SK-N-MC (cell line): ENCODE measurements around the gene IRF4.
"Not testable (repeated sequence)": the region's sequence is repeated elsewhere in the genome, so short reads cannot be mapped to it uniquely, and the experiment has no call there.

Experiments
- DNase-seq: peaks from one replicate; pipeline ENCODE4 v3.0.0-alpha.2; 2011; ENCODE audit warnings: low read depth, low spot score
- H3K27ac ChIP-seq: fragments of 200-600 bp; sonication (generic); 2 replicates; pipeline ENCODE4 v1.5.1; 2016; ENCODE audit warnings: mixed run types
- H3K36me3 ChIP-seq: fragments of 200-600 bp; sonication (generic); 2 replicates; pipeline ENCODE4 v1.6.1; 2017; ENCODE audit warnings: antibody characterized with exemption, low read length, mixed read lengths; ENCODE audit not compliant: insufficient read depth
- H3K4me3 ChIP-seq: fragments of 200-600 bp; sonication (generic); 2 replicates; pipeline ENCODE4 v1.5.1; 2016
- H3K9ac ChIP-seq: fragments of 200-600 bp; sonication (generic); 2 replicates; pipeline ENCODE4 v1.8.0; 2017; ENCODE audit warnings: mixed run types, mixed read lengths; ENCODE audit not compliant: insufficient read length
- H3K9me3 ChIP-seq: fragments of 200-600 bp; sonication (generic); 2 replicates; pipeline ENCODE4 v1.6.1; 2017; ENCODE audit warnings: low read depth, mild to moderate bottlenecking, antibody characterized with exemption, low read length, moderate library complexity, mixed read lengths
- EZH2 ChIP-seq: fragments of 200-600 bp; sonication (generic); IDR thresholded peaks from one replicate; pipeline ENCODE4 v1.6.1; 2017; ENCODE audit warnings: antibody characterized with exemption
- FOXP2 ChIP-seq: optimal IDR thresholded peaks from 2 replicates; pipeline ENCODE3; 2011; ENCODE audit warnings: mild to moderate bottlenecking, moderate library complexity; ENCODE audit not compliant: insufficient read depth; ENCODE audit errors: extremely low read length, control extremely low read depth
- POLR2AphosphoS5 ChIP-seq: IDR thresholded peaks from 2 replicates; pipeline ENCODE4 v1.6.1; 2012; ENCODE audit warnings: mild to moderate bottlenecking, low read depth, low read length, borderline replicate concordance

IRF4 gene

GRCh38 chr6:370555-370954, 21.0 kb upstream of the IRF4 start:
- H3K36me3 ChIP-seq, result no peaks in the 10 kb centered on the region
- H3K9ac ChIP-seq, result no peak overlapping the region
- TF ChIP-seq FOXP2 (no peak), POLR2AphosphoS5 (no peak), EZH2 (no peak)
- H3K4me3 ChIP-seq, result no peak overlapping the region
- DNase-seq, result no peak
- no peak overlapping the region for H3K27ac ChIP-seq
- no peaks in the 10 kb centered on the region for H3K9me3 ChIP-seq

- H3K36me3 ChIP-seq, H3K9me3 ChIP-seq, DNase-seq, H3K27ac ChIP-seq, H3K9ac ChIP-seq, H3K4me3 ChIP-seq: not testable (repeated sequence)
Observed at GRCh38 chr6:371851-372250, 19.7 kb upstream of the IRF4 start.

- TF ChIP-seq FOXP2 (no peak), POLR2AphosphoS5 (no peak), EZH2 (no peak)
- DNase-seq, result no peak
- no peaks in the 10 kb centered on the region for H3K36me3 ChIP-seq
- H3K27ac ChIP-seq, result no peak overlapping the region
- no peak overlapping the region for H3K4me3 ChIP-seq
- no peak overlapping the region for H3K9ac ChIP-seq
- no peaks in the 10 kb centered on the region for H3K9me3 ChIP-seq
Observed at GRCh38 chr6:372336-372911, 19.1 kb upstream of the IRF4 start.

GRCh38 chr6:373031-373430, 18.5 kb upstream of the IRF4 start:
- TF ChIP-seq POLR2AphosphoS5, result no peak
- no peak for TF ChIP-seq FOXP2
- TF ChIP-seq EZH2, result no peak
- no peaks in the 10 kb centered on the region for H3K36me3 ChIP-seq
- no peak overlapping the region for H3K4me3 ChIP-seq
- no peaks in the 10 kb centered on the region for H3K9me3 ChIP-seq
- DNase-seq, result no peak
- no peak overlapping the region for H3K9ac ChIP-seq
- no peak overlapping the region for H3K27ac ChIP-seq

GRCh38 chr6:373773-374724, 17.5 kb upstream of the IRF4 start:
- DNase-seq, result no peak
- Histone ChIP-seq H3K27ac (no peak overlapping the region), H3K9me3 (no peaks in the 10 kb centered on the region), H3K4me3 (no peak overlapping the region), H3K36me3 (no peaks in the 10 kb centered on the region), H3K9ac (no peak overlapping the region)
- TF ChIP-seq FOXP2, result no peak
- TF ChIP-seq POLR2AphosphoS5, result no peak
- TF ChIP-seq EZH2, result no peak

GRCh38 chr6:374956-375355, 16.6 kb upstream of the IRF4 start:
- H3K9me3 ChIP-seq, result no peaks in the 10 kb centered on the region
- no peaks in the 10 kb centered on the region for H3K36me3 ChIP-seq
- no peak overlapping the region for H3K27ac ChIP-seq
- H3K4me3 ChIP-seq, result no peak overlapping the region
- no peak for DNase-seq
- TF ChIP-seq FOXP2 (no peak), POLR2AphosphoS5 (no peak), EZH2 (no peak)
- H3K9ac ChIP-seq, result no peak overlapping the region

GRCh38 chr6:376827-377640, 14.5 kb upstream of the IRF4 start:
- H3K4me3 ChIP-seq, result no peak overlapping the region
- H3K27ac ChIP-seq, result no peak overlapping the region
- no peak for TF ChIP-seq FOXP2
- no peak for TF ChIP-seq POLR2AphosphoS5
- no peak for TF ChIP-seq EZH2
- H3K9ac ChIP-seq, result no peak overlapping the region
- H3K36me3 ChIP-seq, result no peaks in the 10 kb centered on the region
- no peak for DNase-seq
- H3K9me3 ChIP-seq, result no peaks in the 10 kb centered on the region

- not testable (repeated sequence) for H3K9me3 ChIP-seq, DNase-seq, H3K36me3 ChIP-seq, H3K27ac ChIP-seq, H3K4me3 ChIP-seq, H3K9ac ChIP-seq
Observed at GRCh38 chr6:377641-378020, 13.9 kb upstream of the IRF4 start.
